Measurements from ENCODE around the gene NRIP2. TPM values are rescaled to one million over a fixed set of nuclear protein-coding genes. Genes with fewer than 3 reads are reported as not detected.

NRIP2 gene
- total RNA-seq, 1 experiment from 2014 or later, result not detected

GRCh38 chr12:2779281-2779680, 55.6 kb downstream of the NRIP2 start:
- no peaks in the 10 kb centered on the region for H3K4me1 ChIP-seq (ENCODE audit: control insufficient read depth, insufficient read depth, low read length)

GRCh38 chr12:2776129-2776806, 58.6 kb downstream of the NRIP2 start:
- Histone ChIP-seq H3K27ac (ENCODE audit: low read length) (no peak overlapping the region), H3K4me1 (ENCODE audit: control insufficient read depth, insufficient read depth, low read length) (no peaks in the 10 kb centered on the region), H3K27me3 (ENCODE audit: control insufficient read depth, insufficient read depth, low read length) (no peaks in the 10 kb centered on the region), H3K36me3 (ENCODE audit: control insufficient read depth, insufficient read depth, low read length) (no peaks in the 10 kb centered on the region), H3K9me3 (ENCODE audit: control insufficient read depth, insufficient read depth, low read depth, low read length) (no peaks in the 10 kb centered on the region), H3K4me3 (ENCODE audit: low read depth in 2 of 2, low read length in 2 of 2) (no peak overlapping the region)
- no TSS peak for BruUV-seq (replicated peaks)
- POLR2A ChIA-PET, result no interaction called here
- CTCF ChIA-PET, result no interaction called here
- ATAC-seq (no peak), DNase-seq (ENCODE audit: low read depth, low spot score) (no peak)
- TF ChIP-seq SIN3A (IDR thresholded peaks at IDR 0.05; ENCODE audit: borderline replicate concordance, insufficient read depth, low read depth, low read length) (no peak), TCF7L2 (IDR thresholded peaks at IDR 0.05; ENCODE audit: low read depth, low read length) (no peak), POLR2AphosphoS5 (IDR thresholded peaks at IDR 0.05; ENCODE audit: low read depth, low read length) (no peak)
- TF ChIP-seq, protein P1, sequence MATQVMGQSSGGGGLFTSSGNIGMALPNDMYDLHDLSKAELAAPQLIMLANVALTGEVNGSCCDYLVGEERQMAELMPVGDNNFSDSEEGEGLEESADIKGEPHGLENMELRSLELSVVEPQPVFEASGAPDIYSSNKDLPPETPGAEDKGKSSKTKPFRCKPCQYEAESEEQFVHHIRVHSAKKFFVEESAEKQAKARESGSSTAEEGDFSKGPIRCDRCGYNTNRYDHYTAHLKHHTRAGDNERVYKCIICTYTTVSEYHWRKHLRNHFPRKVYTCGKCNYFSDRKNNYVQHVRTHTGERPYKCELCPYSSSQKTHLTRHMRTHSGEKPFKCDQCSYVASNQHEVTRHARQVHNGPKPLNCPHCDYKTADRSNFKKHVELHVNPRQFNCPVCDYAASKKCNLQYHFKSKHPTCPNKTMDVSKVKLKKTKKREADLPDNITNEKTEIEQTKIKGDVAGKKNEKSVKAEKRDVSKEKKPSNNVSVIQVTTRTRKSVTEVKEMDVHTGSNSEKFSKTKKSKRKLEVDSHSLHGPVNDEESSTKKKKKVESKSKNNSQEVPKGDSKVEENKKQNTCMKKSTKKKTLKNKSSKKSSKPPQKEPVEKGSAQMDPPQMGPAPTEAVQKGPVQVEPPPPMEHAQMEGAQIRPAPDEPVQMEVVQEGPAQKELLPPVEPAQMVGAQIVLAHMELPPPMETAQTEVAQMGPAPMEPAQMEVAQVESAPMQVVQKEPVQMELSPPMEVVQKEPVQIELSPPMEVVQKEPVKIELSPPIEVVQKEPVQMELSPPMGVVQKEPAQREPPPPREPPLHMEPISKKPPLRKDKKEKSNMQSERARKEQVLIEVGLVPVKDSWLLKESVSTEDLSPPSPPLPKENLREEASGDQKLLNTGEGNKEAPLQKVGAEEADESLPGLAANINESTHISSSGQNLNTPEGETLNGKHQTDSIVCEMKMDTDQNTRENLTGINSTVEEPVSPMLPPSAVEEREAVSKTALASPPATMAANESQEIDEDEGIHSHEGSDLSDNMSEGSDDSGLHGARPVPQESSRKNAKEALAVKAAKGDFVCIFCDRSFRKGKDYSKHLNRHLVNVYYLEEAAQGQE (IDR thresholded peaks at IDR 0.05; ENCODE audit: insufficient read depth in 1 of 2, low read depth in 2 of 2, low read length in 1 of 2), result no peak
- TF ChIP-seq, protein P2, sequence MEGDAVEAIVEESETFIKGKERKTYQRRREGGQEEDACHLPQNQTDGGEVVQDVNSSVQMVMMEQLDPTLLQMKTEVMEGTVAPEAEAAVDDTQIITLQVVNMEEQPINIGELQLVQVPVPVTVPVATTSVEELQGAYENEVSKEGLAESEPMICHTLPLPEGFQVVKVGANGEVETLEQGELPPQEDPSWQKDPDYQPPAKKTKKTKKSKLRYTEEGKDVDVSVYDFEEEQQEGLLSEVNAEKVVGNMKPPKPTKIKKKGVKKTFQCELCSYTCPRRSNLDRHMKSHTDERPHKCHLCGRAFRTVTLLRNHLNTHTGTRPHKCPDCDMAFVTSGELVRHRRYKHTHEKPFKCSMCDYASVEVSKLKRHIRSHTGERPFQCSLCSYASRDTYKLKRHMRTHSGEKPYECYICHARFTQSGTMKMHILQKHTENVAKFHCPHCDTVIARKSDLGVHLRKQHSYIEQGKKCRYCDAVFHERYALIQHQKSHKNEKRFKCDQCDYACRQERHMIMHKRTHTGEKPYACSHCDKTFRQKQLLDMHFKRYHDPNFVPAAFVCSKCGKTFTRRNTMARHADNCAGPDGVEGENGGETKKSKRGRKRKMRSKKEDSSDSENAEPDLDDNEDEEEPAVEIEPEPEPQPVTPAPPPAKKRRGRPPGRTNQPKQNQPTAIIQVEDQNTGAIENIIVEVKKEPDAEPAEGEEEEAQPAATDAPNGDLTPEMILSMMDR (IDR thresholded peaks at IDR 0.05), result no peak
- intact Hi-C loops (cut with micrococcal nuclease; ENCODE audit: unreplicated experiment), result no loop called here
- in situ Hi-C loops (cut with HindIII; ENCODE audit: low pct_unique_long_range_greater_than_20kb, low sequenced_read_pairs), result no loop called here

More at GRCh38 chr12:2779281-2779680, 55.6 kb downstream of the NRIP2 start:
- H3K27me3 ChIP-seq (ENCODE audit: control insufficient read depth, insufficient read depth, low read length), result no peaks in the 10 kb centered on the region
- POLR2A ChIA-PET, result no interaction called here
- DNase-seq (ENCODE audit: low read depth, low spot score) (no peak), ATAC-seq (no peak)
- no peaks in the 10 kb centered on the region for H3K36me3 ChIP-seq (ENCODE audit: control insufficient read depth, insufficient read depth, low read length)
- in situ Hi-C loops (cut with HindIII; ENCODE audit: low pct_unique_long_range_greater_than_20kb, low sequenced_read_pairs) (no loop called here), intact Hi-C loops (cut with micrococcal nuclease; ENCODE audit: unreplicated experiment) (no loop called here)
- TF ChIP-seq SIN3A (IDR thresholded peaks at IDR 0.05; ENCODE audit: borderline replicate concordance, insufficient read depth, low read depth, low read length) (no peak), TCF7L2 (IDR thresholded peaks at IDR 0.05; ENCODE audit: low read depth, low read length) (no peak), POLR2AphosphoS5 (IDR thresholded peaks at IDR 0.05; ENCODE audit: low read depth, low read length) (no peak)
- TF ChIP-seq, protein P2 (IDR thresholded peaks at IDR 0.05), result no peak
- TF ChIP-seq, protein P1 (IDR thresholded peaks at IDR 0.05; ENCODE audit: insufficient read depth in 1 of 2, low read depth in 2 of 2, low read length in 1 of 2), result no peak
- no TSS peak for BruUV-seq (replicated peaks)
- no peak overlapping the region for H3K4me3 ChIP-seq (ENCODE audit: low read depth in 2 of 2, low read length in 2 of 2)
- H3K27ac ChIP-seq (ENCODE audit: low read length), result no peak overlapping the region
- CTCF ChIA-PET, result no interaction called here
- H3K9me3 ChIP-seq (ENCODE audit: control insufficient read depth, insufficient read depth, low read depth, low read length), result no peaks in the 10 kb centered on the region

Data from Panc1 (cell line).